Measurements from ENCODE around the gene THEMIS. TPM values are rescaled to one million over a fixed set of nuclear protein-coding genes. Genes with fewer than 3 reads are reported as not detected.

Gene THEMIS
- total RNA-seq: not detected in 2 replicates

GRCh38 chr6:127900935-127901334, at the start of gene THEMIS:
THEMIS (minus strand) TSS chr6:127901058; CDS start chr6:127900932, 126 bp downstream.

All from pericardium fibroblast (primary cell).